Skeletal muscle tissue (tissue), 4 donors: ENCODE results near the gene COG4. TPM values are rescaled to one million over a fixed set of nuclear protein-coding genes. Genes with fewer than 3 reads are reported as not detected.

ENCODE experiments used
- H3K27ac ChIP-seq: one replicate; pipeline ENCODE4 v1.7.0; 2013; ENCODE audit warnings: mild to moderate bottlenecking, low read depth, low read length, inconsistent platforms
- H3K27me3 ChIP-seq, 3 donors: one replicate each; pipeline ENCODE4 v1.7.0; 2013; ENCODE audit warnings: low read length in 3 of 3; ENCODE audit not compliant: control insufficient read depth in 3 of 3, insufficient read depth in 3 of 3
- H3K36me3 ChIP-seq, 3 donors: one replicate each; pipeline ENCODE4 v1.7.0; 2013; ENCODE audit warnings: low read length in 3 of 3; ENCODE audit not compliant: control insufficient read depth in 3 of 3, insufficient read depth in 3 of 3
- H3K4me1 ChIP-seq, 3 donors: one replicate each; pipeline ENCODE4 v1.7.0; 2013; ENCODE audit warnings: low read length in 3 of 3, mild to moderate bottlenecking in 3 of 3; ENCODE audit not compliant: control insufficient read depth in 3 of 3, insufficient read depth in 3 of 3
- H3K4me3 ChIP-seq, 3 donors: one replicate each; pipeline ENCODE4 v1.7.0; 2013; ENCODE audit warnings: low read length in 3 of 3
- H3K9ac ChIP-seq, 3 donors: one replicate each; pipeline ENCODE4 v1.7.0; 2013; ENCODE audit warnings: low read length in 3 of 3, mild to moderate bottlenecking in 3 of 3, moderate library complexity in 2 of 3, low read depth in 1 of 3
- H3K9me3 ChIP-seq, 3 donors: one replicate each; pipeline ENCODE4 v1.7.0; 2013; ENCODE audit warnings: low read length in 3 of 3; ENCODE audit not compliant: control insufficient read depth in 3 of 3
- total RNA-seq: library from RNA; depleted of rRNA; stranded (reverse); fragments of >200 nt; gene quantifications from one replicate; pipeline ENCODE4 v1.2.3, GENCODE V29; 2014
- donor health status: Osteomylitis.

The COG4 gene
- total RNA-seq, 1 donor from 2014 or later, result 66.8 TPM

DNA sequence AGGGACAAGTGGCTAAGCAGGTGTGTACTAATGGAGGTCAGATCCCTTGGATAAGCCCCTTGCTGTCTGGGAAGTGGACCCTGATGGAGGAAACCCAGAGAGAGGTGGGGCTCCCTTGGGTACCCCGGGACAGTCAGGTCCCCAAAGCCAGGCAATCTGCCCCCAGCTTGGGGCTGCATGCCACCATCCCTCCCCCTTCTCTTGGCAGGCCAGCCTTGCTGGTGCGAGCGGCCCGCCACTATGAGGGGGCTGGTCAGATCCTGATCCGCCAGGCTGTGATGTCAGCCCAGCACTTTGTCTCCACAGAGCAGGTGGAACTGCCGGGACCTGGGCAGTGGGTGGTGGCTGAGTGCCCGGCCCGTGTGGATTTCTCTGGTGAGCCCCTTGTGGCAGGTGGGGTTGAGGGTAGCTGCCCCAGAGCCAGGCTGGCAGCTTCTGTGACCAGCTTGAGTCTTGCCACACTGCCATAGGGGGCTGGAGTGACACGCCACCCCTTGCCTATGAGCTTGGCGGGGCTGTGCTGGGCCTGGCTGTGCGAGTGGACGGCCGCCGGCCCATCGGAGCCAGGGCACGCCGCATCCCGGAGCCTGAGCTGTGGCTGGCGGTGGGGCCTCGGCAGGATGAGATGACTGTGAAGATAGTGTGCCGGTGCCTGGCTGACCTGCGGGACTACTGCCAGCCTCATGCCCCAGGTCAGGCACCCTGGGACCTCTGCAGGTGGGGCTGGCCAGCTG, 48.9 kb downstream of the COG4 start:
- peaks cover 23 to 39% (median 37%) of the 10 kb centered on the region in 3 donors for H3K4me1 ChIP-seq
- no peaks in the 10 kb centered on the region for H3K9me3 ChIP-seq
- H3K9ac ChIP-seq, result no peak overlapping the region
- H3K27me3 ChIP-seq, result no peaks in the 10 kb centered on the region
- peaks cover 27 to 49% (median 29%) of the 10 kb centered on the region in 3 donors for H3K36me3 ChIP-seq
- H3K4me3 ChIP-seq, result no peak overlapping the region
- H3K27ac ChIP-seq, result no peak overlapping the region

DNA sequence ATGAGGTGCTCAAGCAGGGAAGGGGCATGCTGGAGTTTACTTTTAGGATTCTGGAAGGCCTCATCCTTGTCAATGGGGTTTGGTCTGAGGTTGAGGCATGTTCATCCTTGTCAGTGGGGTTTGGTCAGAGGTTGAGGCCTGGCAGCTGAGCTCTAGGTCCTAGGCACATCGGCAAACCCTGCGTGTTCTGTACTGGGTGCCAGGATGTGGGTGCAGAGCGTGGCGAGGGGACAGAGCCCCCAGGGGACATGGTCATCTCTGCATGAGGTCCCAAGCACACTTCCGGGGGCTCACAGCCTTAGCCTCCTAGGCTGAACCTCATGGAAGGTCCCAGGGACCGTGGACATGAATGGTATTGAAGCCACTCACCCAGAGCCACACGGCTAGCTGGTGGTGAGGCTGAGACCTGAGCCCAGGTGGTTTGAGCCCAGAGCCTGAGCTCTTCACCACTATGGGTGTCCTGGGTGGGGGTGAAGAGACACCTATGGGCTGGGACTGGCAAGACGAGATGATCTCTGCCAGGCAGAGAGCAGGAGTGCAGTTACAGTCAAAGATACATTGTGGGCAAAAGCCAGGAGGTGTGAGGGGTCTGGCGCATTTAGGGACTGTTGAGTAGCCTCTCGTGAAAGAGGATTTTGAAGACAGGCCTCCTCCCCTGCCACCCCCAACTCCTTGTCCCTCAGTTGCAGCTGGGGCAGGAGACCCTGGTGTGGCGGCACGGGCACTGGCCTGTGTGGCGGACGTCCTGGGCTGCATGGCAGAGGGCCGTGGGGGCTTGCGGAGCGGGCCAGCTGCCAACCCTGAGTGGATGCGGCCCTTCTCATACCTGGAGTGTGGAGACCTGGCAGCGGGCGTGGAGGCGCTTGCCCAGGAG, 49.7 kb downstream of the COG4 start:
- H3K27me3 ChIP-seq, result no peaks in the 10 kb centered on the region
- no peaks in the 10 kb centered on the region for H3K9me3 ChIP-seq
- peak overlapping the region in 1 of 3 donors; percentile 22 for H3K4me3 ChIP-seq
- H3K36me3 ChIP-seq, result peaks cover 19 to 41% (median 25%) of the 10 kb centered on the region in 3 donors
- no peak overlapping the region for H3K27ac ChIP-seq
- peaks cover 21 to 37% (median 34%) of the 10 kb centered on the region in 3 donors for H3K4me1 ChIP-seq
- H3K9ac ChIP-seq, result peak overlapping the region; percentile 14 to 51 (median 45)

DNA sequence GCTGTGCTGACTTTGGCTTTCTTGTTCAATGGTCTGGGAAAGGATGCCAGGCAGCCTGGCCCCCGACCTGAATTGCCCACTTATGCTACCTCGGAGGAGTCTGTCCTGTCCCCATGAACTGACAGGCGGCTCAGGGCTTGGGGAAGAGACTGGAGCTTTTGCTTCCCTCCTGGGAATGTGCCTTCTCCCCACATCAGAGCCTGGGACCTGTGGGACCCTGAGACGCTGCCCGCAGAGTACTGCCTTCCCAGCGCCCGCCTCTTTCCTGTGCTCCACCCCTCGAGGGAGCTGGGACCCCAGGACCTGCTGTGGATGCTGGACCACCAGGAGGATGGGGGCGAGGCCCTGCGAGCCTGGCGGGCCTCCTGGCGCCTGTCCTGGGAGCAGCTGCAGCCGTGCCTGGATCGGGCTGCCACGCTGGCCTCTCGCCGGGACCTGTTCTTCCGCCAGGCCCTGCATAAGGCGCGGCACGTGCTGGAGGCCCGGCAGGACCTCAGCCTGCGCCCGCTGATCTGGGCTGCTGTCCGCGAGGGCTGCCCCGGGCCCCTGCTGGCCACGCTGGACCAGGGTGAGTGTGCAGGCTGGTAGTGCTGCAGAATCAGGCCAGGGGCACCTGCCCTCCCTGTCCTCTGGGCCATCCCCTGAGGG, 50.4 kb downstream of the COG4 start:
- Histone ChIP-seq H3K36me3 (peaks cover 12 to 33% (median 18%) of the 10 kb centered on the region in 3 donors), H3K4me1 (peaks cover 19 to 34% (median 33%) of the 10 kb centered on the region in 3 donors), H3K27me3 (no peaks in the 10 kb centered on the region), H3K4me3 (peak overlapping the region in 1 of 3 donors; percentile 22), H3K27ac (no peak overlapping the region), H3K9ac (peak overlapping the region in 2 of 3 donors; percentile 14 to 45), H3K9me3 (no peaks in the 10 kb centered on the region)

DNA sequence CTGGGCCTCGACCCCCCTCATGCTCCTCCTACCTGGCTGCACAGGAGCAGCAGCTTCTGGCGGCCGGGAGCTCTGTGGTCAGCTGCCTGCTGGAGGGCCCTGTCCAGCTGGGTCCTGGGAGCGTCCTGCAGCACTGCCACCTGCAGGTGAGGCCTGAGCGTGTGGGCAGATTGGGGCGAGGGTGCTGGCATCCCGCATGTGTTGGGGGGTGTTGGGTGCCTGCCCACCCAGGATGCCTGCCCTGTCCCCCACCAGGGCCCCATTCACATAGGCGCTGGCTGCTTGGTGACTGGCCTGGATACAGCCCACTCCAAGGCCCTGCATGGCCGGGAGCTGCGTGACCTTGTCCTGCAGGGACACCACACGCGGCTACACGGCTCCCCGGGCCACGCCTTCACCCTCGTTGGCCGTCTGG, 52.4 kb downstream of the COG4 start:
- H3K9ac ChIP-seq, result peak overlapping the region in 1 of 3 donors; percentile 8

DNA sequence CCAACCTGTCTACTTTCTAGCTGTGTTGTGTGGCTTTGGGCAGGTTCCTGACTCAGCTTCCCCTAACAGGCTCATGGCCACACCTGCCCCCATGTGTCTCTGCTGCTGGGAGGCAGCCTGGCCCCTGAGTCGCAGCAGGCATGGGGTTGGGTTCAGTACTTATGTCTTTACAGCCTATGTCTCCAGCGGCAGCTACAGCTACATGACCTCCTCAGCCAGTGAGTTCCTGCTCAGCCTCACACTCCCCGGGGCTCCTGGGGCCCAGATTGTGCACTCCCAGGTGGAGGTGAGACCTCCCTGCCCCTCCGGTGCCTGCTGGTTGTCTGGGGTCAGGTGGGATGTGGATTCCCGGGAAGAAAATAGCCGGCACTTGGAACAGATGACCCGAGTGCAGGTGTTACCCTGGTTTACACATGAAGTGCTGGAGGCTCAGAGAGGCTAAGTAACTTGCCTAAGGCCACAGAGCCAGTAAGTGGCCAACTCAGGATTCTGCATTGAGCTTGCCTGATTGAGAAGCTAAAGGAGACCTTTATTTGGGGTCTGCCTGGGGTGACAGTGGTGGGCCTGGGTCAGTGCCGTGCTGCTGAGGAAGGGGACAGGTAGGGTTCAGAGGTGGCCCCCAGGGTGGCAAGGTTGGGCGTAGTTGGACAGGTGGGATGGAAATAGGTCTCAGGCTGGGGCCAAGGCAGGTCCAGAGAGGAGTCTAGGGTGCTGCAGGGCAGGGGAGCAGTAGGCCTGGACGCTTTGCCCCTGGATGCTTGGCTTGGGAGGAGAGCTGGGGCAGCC, 53.0 kb downstream of the COG4 start:
- Histone ChIP-seq H3K9ac (no peak overlapping the region), H3K36me3 (peaks cover 15 to 26% (median 19%) of the 10 kb centered on the region in 3 donors), H3K27me3 (no peaks in the 10 kb centered on the region), H3K4me3 (no peak overlapping the region), H3K4me1 (peaks cover 17 to 33% (median 33%) of the 10 kb centered on the region in 3 donors), H3K9me3 (no peaks in the 10 kb centered on the region), H3K27ac (no peak overlapping the region)

More for the DNA sequence above, 52.4 kb downstream of the COG4 start:
- Histone ChIP-seq H3K4me1 (peaks cover 17 to 36% (median 34%) of the 10 kb centered on the region in 3 donors), H3K9me3 (no peaks in the 10 kb centered on the region), H3K36me3 (peaks cover 15 to 30% (median 21%) of the 10 kb centered on the region in 3 donors), H3K27ac (no peak overlapping the region), H3K27me3 (no peaks in the 10 kb centered on the region), H3K4me3 (no peak overlapping the region)

DNA sequence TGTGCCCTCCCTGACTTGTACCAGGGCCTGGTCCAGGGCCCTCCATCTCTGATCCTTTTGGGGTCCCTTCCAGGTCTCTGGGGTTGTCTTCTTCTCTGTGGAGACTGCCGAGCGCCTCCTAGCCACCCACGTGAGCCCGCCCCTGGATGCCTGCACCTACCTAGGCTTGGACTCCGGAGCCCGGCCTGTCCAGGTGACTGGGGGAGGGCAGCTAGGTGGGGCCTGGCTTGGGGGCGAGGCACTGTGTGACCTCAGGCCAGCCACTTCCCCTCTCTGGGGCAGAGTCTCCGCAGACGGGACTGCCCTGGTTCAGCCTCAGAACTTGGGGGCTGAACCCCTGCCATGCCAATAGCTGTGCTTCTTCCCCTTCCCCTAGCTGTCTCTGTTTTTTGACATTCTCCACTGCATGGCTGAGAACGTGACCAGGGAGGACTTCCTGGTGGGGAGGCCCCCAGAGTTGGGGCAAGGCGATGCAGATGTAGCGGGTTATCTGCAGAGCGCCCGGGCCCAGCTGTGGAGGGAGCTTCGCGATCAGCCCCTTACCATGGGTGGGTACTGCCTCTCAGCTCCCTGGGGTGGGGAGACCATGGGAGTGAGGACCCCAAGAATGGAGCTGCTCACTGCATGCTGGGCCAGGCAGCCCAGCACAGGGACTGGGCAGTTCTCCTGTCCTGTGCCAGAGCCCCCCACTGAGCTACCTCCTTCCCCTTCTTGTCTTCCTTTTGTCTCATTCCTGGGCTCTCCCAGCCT, 54.4 kb downstream of the COG4 start:
- peaks cover 20 to 29% (median 27%) of the 10 kb centered on the region in 3 donors for H3K36me3 ChIP-seq

DNA sequence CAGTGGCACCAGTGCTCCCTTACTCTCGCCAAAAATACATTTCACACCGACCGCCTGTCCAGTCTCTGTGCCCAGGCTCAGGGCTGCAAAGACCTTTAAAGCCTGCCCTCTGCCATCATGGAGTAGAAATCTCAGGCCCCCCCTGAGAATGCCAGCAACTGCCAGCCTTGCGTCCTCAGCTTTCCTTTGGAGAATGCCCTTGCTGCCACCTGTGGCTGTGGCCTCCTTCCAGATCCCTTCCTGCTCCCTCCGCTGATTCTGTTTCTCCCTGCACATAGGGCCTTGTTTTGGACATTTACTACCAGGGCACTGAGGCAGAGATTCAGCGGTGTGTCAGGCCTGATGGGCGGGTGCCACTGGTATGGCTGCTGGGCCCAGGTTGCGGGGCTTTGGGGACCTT, 55.7 kb downstream of the COG4 start:
- Histone ChIP-seq H3K9ac (peak overlapping the region in 1 of 3 donors; percentile 74), H3K4me3 (no peak overlapping the region), H3K27me3 (no peaks in the 10 kb centered on the region), H3K27ac (peak overlapping the region; percentile 13), H3K4me1 (peaks cover 9 to 23% (median 23%) of the 10 kb centered on the region in 3 donors), H3K9me3 (no peaks in the 10 kb centered on the region), H3K36me3 (peaks cover 24 to 33% (median 30%) of the 10 kb centered on the region in 3 donors)

More for the DNA sequence above, 54.4 kb downstream of the COG4 start:
- Histone ChIP-seq H3K4me1 (peaks cover 17 to 33% (median 32%) of the 10 kb centered on the region in 3 donors), H3K27ac (no peak overlapping the region), H3K9ac (no peak overlapping the region), H3K4me3 (no peak overlapping the region), H3K9me3 (no peaks in the 10 kb centered on the region), H3K27me3 (no peaks in the 10 kb centered on the region)

DNA sequence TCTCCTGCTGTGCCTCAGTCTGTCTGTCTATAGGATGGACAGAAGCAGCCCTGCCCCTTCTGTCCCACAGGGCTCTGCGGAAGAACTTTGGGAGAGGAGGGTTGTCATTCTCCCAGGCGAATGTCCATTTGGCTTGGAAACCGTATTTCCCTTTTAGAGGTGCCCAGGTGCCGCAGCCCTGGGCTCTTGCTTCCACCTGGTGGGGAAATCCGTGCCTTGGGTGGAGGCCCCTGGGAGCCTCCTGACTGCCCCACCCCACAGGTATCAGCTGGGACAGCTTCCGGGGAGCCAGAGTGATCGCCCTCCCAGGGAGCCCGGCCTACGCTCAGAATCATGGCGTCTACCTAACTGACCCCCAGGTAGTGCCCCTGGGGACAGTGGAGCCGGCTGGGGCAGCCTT, 56.2 kb downstream of the COG4 start:
- H3K27me3 ChIP-seq, result no peaks in the 10 kb centered on the region
- H3K27ac ChIP-seq, result peak overlapping the region; percentile 13
- H3K36me3 ChIP-seq, result peaks cover 23 to 33% (median 26%) of the 10 kb centered on the region in 3 donors
- H3K9me3 ChIP-seq, result no peaks in the 10 kb centered on the region
- H3K4me1 ChIP-seq, result peaks cover 9 to 23% (median 21%) of the 10 kb centered on the region in 3 donors
- H3K9ac ChIP-seq, result peak overlapping the region in 1 of 3 donors; percentile 74
- H3K4me3 ChIP-seq, result no peak overlapping the region

DNA sequence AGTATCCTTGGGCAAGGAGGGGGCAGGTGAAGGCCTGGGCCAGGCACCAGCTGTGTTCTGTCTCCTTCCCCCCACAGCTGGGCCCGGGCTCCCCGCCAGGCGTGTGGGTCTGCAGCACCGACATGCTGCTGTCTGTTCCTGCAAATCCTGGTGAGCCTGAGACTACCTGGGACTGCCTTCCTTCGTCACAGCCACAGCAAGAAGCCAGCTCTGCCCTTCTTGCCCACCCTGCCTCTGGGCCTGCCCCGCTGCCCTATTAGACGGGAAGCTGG, 56.6 kb downstream of the COG4 start:
- Histone ChIP-seq H3K27ac (no peak overlapping the region), H3K9ac (no peak overlapping the region), H3K36me3 (peaks cover 23 to 33% (median 25%) of the 10 kb centered on the region in 3 donors), H3K4me3 (no peak overlapping the region), H3K4me1 (peaks cover 9 to 24% (median 21%) of the 10 kb centered on the region in 3 donors), H3K27me3 (no peaks in the 10 kb centered on the region), H3K9me3 (no peaks in the 10 kb centered on the region)
